Ascending aorta (tissue), 2 donors: ENCODE results near the gene AADACL2. TPM values are rescaled to one million over a fixed set of nuclear protein-coding genes. Genes with fewer than 3 reads are reported as not detected.

ENCODE experiments used
- DNase-seq, 2 donors: peaks; one replicate each; pipeline ENCODE4 v3.0.0-alpha.2; 2019; ENCODE audit warnings: low spot score in 2 of 2
- H3K27ac ChIP-seq, 2 donors: fragments of 200-600 bp; sonication (generic); one replicate each; pipeline ENCODE4 v1.5.1; 2016 to 2017; ENCODE audit warnings: mild to moderate bottlenecking in 1 of 2
- H3K27me3 ChIP-seq: fragments of 200-600 bp; sonication (generic); one replicate; pipeline ENCODE4 v1.5.1; 2017
- H3K36me3 ChIP-seq, 2 donors: fragments of 200-600 bp; sonication (generic); one replicate each; pipeline ENCODE4 v1.5.1; 2016
- H3K4me1 ChIP-seq, 2 donors: fragments of 200-600 bp; sonication (generic); one replicate each; pipeline ENCODE4 v1.5.1; 2016 to 2017; ENCODE audit warnings: mild to moderate bottlenecking in 1 of 2
- H3K4me3 ChIP-seq, 2 donors: fragments of 200-600 bp; sonication (generic); one replicate each; pipeline ENCODE4 v1.5.1; 2016 to 2017; ENCODE audit warnings: mild to moderate bottlenecking in 1 of 2
- H3K9me3 ChIP-seq, 2 donors: fragments of 200-600 bp; sonication (generic); one replicate each; pipeline ENCODE4 v1.5.1; 2016
- CTCF ChIP-seq, 3 experiments: fragments of 200-600 bp in 2 of 3; fragments of 450-650 bp in 1 of 3; sonication (generic) in 2 of 3; IDR thresholded peaks; one replicate each; pipeline ENCODE4 v1.5.1; 2016 to 2019; ENCODE audit warnings: antibody characterized with exemption in 3 of 3, mild to moderate bottlenecking in 1 of 3, moderate library complexity in 1 of 3
- intact Hi-C: fragments of 100-400 bp; cut with DNase I; formaldehyde crosslinking; loops from one replicate; pipeline ENCODE4 v1.15.1; 2023
- total RNA-seq: library from RNA; depleted of rRNA; stranded (reverse); fragments of >200 nt; gene quantifications from one replicate; pipeline ENCODE4 v1.1.0, GENCODE V29; 2016

AADACL2 gene
- total RNA-seq, 1 donor from 2014 or later = not detected

- no peak for DNase-seq
- no peaks in the 10 kb centered on the region for H3K4me1 ChIP-seq
- intact Hi-C loops = no loop called here
- H3K36me3 ChIP-seq = no peaks in the 10 kb centered on the region
- no peak for TF ChIP-seq CTCF (IDR thresholded peaks at IDR 0.05)
- H3K27ac ChIP-seq = no peak overlapping the region
- H3K27me3 ChIP-seq = no peaks in the 10 kb centered on the region
- no peaks in the 10 kb centered on the region for H3K9me3 ChIP-seq
- H3K4me3 ChIP-seq = no peak overlapping the region
Measured at GRCh38 chr3:151724576-151725562, 8.9 kb upstream of the AADACL2 start.

DNA sequence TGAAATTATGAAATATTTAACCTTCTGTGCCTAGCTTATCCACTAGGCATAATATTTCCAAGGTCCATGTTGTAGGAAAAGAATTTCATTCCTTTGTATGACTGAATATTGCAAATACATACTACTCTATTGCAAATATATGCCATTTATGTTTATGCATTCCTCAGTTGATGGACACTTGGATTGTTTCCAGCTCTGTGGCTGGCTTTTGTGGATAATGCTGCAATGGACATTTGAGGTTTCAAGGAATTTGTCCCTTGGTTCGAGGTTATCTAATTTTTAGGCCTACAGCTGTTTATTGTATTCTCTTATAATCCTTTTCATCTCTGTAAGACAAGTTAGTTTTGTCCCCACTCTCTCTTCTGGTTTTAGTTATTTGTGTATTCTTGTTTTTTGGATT, 7.7 kb upstream of the AADACL2 start:
- DNase-seq = no peak
- Histone ChIP-seq H3K9me3 (no peaks in the 10 kb centered on the region), H3K27me3 (no peaks in the 10 kb centered on the region), H3K4me3 (no peak overlapping the region), H3K4me1 (no peaks in the 10 kb centered on the region), H3K27ac (no peak overlapping the region), H3K36me3 (no peaks in the 10 kb centered on the region)
- intact Hi-C loops = no loop called here
- TF ChIP-seq CTCF (IDR thresholded peaks at IDR 0.05) = no peak

DNA sequence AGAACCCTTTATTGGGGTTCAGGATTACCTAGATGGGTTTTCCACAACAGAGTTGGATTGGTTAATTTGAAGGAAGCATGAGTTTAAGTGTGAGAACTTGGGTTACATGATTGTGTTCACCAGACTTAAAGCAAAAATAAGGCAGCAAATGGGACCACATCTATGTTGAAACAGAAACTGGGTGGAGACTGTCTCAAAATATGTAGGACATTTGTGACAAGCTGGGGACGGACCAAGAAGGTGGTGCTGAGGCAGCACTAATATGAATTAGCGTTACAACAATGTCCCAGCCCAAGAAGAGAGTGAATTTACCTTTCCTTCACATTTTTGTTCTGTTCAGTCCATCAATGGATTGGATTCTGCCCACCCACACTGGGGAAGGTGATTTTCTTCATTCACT, 866 bp upstream of the AADACL2 start:
- intact Hi-C loops = no loop called here
- H3K4me3 ChIP-seq = no peak overlapping the region
- H3K4me1 ChIP-seq = no peaks in the 10 kb centered on the region
- no peak for TF ChIP-seq CTCF (IDR thresholded peaks at IDR 0.05)
- DNase-seq = no peak
- H3K27me3 ChIP-seq = no peaks in the 10 kb centered on the region
- H3K36me3 ChIP-seq = no peaks in the 10 kb centered on the region
- no peaks in the 10 kb centered on the region for H3K9me3 ChIP-seq
- H3K27ac ChIP-seq = no peak overlapping the region

DNA sequence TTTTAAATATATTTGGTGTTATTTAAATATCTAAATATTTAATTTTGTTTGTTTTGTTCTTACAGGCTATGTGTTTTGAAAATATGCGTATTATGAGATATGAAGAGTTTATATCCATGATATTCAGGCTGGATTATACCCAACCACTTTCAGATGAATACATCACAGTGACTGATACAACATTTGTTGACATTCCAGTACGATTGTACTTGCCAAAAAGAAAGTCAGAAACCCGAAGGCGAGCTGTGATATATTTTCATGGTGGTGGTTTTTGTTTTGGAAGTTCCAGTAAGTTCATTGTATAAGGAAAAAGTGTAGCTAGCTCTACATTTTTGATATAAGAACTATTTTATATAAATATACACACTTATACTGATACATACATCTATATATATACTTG, 6.9 kb downstream of the AADACL2 start:
- no peaks in the 10 kb centered on the region for H3K27me3 ChIP-seq
- no peak for DNase-seq
- TF ChIP-seq CTCF (IDR thresholded peaks at IDR 0.05) = no peak
- H3K27ac ChIP-seq = no peak overlapping the region
- intact Hi-C loops = no loop called here
- no peak overlapping the region for H3K4me3 ChIP-seq
- H3K9me3 ChIP-seq = no peaks in the 10 kb centered on the region
- no peaks in the 10 kb centered on the region for H3K4me1 ChIP-seq
- H3K36me3 ChIP-seq = no peaks in the 10 kb centered on the region

GRCh38 chr3:151743855-151744254, 10.1 kb downstream of the AADACL2 start:
- Histone ChIP-seq H3K4me3 (no peak overlapping the region), H3K27ac (no peak overlapping the region), H3K4me1 (no peaks in the 10 kb centered on the region), H3K9me3 (peaks cover 0 to 2% of the 10 kb centered on the region in 2 donors), H3K36me3 (no peaks in the 10 kb centered on the region), H3K27me3 (no peaks in the 10 kb centered on the region)
- TF ChIP-seq CTCF (IDR thresholded peaks at IDR 0.05) = no peak
- DNase-seq = no peak
- intact Hi-C loops = no loop called here
